NCI-H82 (cell line): ENCODE data around the gene SLC25A22.

Experiments used
- DNase-seq: peaks from one replicate; lab custom pipeline; 2025; lab: John Stamatoyannopoulos, UW

SLC25A22 gene

GRCh38 chr11:746289-747157 lies 51.6 kb downstream of the SLC25A22 start:
- peak; percentile 53 for DNase-seq

DNA sequence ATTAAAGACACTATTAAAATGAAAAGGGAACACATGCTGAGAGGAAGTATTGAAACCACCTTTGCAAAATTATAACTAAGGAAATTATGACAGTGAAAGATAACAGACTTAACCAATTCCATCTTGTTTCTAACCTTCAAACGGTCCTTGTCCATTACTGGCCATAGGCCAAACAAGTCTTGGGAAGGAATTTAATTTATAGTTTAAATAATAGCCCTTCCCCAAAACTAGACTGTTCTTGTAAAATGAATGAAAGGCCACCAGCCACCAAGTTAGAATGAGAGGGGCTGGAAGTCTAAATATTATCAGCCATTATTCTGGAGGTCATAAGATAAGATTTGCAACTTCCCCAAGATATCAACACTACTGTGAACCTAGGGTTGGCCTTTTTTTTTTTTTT lies 52.7 kb downstream of the SLC25A22 start:
- no peak for DNase-seq

DNA sequence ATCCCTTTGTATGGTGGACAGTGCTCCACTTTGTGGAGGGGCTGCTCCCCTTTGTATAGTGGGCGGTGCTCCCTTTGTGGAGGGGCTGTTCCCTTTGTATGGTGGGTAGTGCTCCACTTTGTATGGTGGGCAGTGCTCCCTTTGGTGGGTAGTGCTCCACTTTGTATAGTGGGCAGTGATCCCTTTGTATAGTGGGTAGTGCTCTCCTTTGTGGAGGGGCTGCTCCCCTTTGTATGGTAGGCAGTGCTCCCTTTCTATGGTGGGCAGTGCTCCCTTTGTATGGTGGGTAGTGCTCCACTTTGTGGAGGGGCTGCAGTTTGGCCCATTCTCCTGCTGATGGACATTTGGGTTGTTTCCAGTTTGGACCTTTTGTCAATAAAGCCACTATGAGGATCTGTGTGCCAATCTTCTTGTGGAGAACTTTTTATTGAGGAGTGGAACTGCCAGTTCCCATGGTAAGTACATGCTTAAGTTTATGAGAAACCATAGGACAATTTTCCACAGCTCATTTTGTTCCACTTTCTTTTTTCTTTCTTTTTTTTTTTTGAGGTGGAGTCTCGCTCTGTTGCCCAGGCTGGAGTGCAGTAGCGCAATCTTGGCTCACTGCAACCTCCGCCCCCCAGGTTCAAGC lies 55.4 kb downstream of the SLC25A22 start:
- no peak for DNase-seq

DNA sequence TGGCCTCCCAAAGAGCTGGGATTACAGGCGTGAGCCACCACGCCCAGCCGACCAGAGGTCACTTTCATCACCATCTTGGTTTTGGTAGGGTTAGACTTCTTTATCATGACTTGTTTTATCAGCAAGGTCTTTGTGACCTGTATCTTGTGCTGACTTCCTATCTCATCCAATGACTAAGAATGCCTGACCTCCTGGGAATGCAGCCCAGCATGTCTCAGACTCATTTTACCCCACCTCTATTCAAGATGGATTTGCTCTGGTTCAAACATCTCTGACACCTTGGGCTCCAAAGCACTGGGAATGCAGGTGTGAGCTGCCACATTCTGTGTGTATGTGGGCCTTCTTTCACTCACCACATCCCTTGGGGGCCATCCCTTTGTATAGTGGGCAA lies 55.9 kb downstream of the SLC25A22 start:
- no peak for DNase-seq
